CD4-positive, alpha-beta T cell treated with Interferon alpha-2 for 1 hour (primary cell): Measurements from ENCODE around the gene ICE2.
"Not testable (repeated sequence)": the region's sequence is repeated elsewhere in the genome, so short reads cannot be mapped to it uniquely, and the experiment has no call there.

Experiments
- DNase-seq, 2 donors: peaks; one replicate each; pipeline ENCODE4 v3.0.0-alpha.2; 2020 to 2022

ICE2 gene

DNA sequence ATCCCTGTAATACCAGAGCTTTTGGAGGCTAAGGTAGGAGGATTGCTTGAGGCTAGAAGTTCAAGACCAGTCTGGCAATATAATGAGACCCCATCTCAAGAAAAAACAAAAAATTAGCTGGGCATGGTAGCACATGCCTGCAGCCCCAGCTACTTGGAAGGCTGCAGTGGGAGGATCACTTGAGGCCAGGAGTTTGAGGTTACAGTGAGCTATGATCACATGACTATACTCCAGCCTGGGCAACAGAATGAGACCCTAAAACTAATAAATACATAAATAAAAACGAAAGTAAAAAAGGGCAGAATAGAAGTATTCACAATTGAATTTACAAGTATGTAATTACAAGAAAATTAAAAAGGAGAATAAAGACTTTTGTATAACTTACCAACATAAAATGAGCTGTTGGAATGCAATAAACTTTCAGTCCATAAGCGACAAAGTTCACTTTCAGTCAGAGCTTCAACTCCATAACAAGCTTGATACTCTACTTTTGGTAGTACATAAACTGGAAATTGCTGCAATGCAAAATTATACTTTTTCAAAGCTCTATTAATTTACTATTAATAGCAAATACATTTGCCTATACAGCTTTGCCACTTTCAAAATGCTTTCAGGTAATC lies 36.8 kb downstream of the ICE2 start:
- DNase-seq, result no peak

- no peak for DNase-seq
These were observed 37.6 kb downstream of the ICE2 start for GRCh38 chr15:60441331-60441730.

GRCh38 chr15:60438646-60439045 lies 40.3 kb downstream of the ICE2 start:
- DNase-seq, result no peak

DNA sequence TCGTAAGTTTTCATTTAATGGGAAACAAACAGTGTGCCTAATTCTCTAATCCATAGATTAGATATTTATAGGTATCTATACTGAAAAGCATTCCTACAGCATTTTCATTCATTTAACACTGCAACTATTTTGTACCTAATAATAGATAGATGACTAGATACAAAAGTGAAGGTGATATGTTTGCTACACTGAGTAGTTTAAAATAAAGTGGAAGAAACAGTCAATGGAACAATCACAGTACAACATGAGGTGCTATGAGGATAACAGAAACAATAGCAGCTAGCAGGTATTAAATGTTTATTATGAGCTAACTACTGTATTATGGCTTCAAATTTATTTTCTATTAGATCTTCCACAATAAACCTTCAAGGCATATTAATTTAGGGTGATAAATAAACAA lies 50.0 kb downstream of the ICE2 start:
- DNase-seq, result no peak

DNA sequence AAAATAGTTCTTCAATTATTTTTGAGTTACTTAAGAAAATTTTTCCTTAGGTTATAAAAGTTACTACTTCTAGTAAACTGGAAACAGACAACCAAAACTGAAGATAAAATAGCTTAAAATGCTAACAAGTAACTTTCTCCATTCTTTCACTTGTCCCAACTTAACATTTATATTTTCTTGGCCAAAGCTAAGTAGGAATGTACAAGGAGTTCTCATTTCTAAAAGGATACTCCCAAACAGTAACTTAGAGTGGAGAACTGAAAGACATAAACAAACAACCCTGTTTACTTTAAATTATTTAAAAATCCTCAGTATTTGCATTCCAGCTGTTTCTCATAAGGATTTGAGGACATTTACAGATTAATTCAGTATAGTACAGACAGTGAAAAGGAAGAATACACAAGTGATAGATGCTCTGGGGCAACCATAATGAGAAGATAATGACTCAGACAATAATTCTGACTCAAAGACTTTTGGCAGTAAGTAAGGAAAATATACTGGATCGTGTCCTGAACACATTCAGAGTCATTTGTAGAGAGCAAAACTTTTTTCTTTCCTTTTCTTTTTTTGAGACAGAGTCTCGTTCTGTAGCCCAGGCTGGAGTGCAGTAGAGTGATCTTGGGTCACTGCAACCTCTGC lies 52.0 kb downstream of the ICE2 start:
- DNase-seq, result no peak

- no peak for DNase-seq
These were observed 53.5 kb downstream of the ICE2 start for GRCh38 chr15:60425461-60425860.

DNA sequence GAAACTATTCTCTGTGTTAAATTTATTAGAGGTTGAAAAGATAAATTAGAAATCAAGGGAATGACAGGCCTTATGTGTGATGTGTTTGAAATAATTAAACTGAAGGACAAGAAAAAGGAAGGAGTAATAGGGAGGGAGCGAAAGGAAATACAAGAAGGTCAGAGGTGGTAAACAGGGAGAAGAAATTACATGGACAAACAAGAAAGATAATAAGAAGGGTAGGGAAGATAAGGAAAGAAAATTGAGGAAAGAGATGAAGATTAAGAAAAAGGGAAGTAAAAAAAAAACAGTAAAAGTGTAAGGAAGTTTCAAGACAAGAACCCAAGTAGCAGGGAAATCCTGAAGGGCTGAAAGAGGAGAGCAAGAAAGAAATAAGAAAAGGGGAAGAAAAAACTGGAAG lies 54.9 kb downstream of the ICE2 start:
- DNase-seq, result no peak

DNA sequence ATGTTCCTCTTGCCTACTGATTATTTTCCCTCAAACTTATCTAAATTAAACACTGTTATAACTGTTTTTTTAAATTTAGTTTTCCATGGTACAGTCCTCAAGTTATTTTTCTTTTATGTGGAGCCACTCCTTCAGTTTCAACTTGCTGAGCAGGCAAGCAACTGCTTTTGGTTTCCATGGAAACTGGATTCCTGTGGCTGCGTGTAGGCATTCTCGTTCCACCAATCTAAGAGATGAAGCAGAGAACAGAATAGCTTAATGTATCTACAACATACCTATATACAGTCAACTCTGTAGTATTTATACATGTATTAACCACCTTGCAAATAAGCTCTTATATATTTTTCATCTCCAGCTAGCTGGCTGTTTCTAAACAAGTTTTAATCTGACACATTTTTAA lies 55.4 kb downstream of the ICE2 start:
- DNase-seq, result no peak

GRCh38 chr15:60421544-60421943 lies 57.4 kb downstream of the ICE2 start:
- no peak for DNase-seq

GRCh38 chr15:60420203-60420716 lies 58.7 kb downstream of the ICE2 start:
- no peak for DNase-seq

- DNase-seq, result no peak
These were observed 59.2 kb downstream of the ICE2 start for GRCh38 chr15:60419753-60420152.

DNA sequence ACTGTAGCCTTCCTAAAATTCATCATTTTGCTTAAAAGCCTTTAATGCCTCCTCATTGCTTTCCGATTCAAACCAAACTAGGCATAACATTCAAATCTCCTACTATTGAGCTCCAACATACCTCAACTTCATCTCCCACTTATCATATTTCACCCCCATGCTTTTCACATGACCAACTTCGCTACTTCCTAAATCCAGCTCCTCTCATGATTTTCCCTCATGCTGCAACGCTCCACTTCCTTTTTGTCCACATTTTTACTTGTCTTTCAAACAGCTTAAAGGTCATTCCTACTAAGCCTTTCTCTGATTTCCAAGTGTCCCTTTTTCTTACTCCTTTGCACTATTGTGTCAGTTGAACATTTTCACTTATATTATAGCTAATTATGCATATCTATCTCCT lies 60.8 kb downstream of the ICE2 start:
- no peak for DNase-seq

GRCh38 chr15:60417112-60417511 lies 61.8 kb downstream of the ICE2 start:
- DNase-seq, result no peak

DNA sequence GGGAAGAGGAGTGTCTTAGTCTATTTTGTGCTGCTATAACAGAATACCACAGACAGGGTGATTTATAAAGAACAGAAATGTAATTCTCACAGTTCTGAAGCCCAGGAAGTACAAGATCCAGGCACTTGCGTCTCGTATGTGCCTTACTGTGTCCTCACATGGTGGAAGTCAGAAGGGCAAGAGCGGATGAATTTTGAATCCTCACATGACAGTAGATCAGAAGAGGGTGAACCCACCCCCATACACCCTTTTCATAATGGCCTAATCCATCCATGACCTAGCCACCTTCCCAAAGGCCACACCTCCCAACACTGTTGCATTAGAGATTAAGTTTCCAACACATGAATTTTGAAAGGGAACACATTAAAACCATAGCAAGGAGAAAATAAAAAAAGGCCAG lies 62.5 kb downstream of the ICE2 start:
- no peak for DNase-seq

GRCh38 chr15:60414016-60414682 lies 64.8 kb downstream of the ICE2 start:
- DNase-seq, result no peak

DNA sequence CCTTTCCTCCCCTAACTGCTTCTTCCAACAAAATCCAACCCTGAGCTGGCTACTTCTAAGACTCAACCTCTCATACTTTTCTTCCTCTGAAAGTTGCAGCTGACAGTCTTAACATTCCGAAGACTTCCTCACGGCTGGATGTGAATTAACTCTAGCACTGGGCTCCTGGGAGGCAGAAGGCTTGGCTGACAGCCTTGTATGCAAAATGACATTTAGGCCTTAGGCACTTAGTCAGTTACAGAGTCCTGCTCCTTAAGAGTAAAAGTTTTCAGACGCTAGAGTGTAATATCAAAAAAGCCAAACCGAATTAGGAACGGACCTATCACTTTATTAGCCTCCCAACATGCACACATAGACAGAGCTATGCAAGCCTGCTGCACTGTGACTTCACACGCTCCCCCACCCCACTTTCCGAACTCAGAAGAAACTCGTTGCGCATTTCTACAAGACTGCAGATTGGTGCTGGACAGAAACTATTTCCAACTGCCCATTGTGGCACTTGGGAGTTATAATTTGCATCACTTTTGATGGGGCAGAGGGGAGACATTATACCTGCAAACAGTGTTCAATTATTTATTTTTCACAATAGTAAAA lies 65.6 kb downstream of the ICE2 start:
- no peak for DNase-seq

DNA sequence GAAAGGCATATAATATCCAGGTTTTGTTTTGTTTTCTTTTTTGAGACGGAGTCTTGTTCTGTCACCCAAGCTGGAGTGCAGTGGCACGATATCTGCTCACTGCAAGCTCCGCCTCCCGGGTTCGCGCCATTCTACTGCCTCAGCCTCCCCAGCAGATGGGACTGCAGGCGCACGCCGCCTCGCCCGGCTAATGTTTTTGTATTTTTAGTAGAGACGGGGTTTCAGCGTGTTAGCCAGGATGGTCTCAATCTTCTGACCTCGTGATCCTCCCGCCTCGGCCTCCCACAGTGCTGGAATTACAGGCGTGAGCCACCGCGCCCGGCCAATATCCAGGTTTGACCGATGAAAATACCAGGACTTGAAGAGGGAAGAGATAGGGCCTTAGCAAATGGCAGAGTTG lies 66.1 kb downstream of the ICE2 start:
- not testable (repeated sequence) for DNase-seq

DNA sequence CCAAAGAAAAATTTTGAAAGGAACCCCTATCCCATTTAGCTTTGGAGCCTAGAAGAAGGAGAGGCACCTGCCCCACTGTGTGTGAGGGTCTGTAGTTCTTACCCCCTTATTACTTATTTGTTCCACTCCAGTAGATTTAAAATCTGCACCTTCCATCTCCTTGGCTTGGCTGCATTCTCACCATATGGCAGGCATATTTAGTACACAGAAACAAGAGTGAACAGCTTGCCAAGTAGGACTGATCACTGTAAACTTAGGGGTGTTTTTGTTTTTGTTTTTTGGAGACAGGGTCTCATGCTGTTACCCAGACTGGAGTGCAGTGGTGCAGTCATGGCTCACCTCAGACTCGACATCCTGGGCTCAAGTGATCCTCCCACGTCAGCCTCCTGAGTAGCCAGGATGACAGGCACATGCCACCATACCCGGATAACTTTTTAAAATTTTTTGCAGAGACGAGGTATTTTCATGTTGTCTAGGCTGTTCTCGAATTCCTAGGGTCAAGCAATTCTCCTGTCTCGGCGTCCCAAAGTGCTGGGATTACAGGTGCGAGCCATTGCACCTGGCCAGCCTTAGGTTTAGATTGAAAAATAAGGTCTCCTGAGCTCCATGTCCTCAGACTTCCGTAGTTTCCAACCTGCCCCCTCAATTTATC lies 67.0 kb downstream of the ICE2 start:
- no peak for DNase-seq

DNA sequence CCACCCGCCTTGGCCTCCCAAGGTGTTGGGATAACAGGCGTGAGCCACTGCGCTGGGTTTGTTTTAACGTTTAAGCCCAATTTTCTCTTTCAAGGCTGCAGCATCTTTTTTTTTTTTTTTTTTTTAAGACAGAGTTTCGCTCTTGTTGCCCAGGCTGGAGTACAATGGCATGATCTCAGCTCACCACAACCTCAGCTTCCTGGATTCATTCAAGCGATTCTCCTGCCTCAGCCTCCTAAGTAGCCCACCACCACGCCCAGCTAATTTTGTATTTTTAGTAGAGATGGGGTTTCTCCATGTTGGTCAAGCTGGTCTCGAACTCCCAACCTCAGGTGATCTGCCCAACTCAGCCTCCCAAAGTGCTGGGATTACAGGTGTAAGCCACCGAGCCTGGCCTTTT lies 68.6 kb downstream of the ICE2 start:
- not testable (repeated sequence) for DNase-seq

DNA sequence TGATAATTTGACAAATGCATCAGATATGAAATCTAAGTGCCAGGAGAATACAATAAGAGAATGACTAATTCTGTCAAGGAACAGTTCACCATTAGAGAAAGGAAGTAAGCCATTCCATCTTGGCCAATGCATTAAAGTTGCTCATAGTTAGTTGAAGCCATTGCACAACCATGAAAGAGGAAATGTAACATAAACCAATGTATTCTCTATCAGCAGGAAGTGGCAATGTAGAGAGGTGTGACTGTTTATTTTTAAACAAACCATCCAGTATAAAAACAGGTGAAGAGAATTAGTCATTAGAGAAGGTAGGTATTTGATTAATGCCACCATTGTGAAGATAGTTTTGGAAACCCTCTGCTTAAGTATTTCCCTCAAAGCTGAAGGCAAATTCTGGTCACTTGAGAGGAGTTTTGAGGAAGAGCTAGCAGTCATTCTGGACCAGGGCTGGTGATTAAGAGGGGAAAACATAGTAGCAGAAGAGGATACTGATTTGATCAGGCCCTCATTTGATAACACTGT lies 70.4 kb downstream of the ICE2 start:
- DNase-seq, result peak in 1 of 2 donors; percentile 45

DNA sequence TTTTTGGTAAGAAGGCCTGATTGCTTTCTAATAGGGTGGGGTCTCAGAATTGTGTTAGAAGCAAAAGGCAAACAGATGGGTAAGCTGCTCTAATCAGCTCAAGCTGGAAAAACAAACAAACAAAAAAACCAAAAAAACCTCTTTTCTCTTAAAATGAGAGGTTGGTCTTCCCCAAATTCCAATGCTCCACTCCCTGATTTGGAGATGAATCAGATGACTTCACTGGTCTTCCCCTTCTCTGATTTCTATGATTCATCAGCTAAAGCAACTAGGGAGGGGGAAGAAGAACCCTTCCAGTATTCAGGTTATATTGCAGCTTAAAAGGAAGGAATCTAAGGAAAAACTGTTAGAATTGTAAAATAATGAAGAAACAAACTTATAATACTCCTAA lies 71.5 kb downstream of the ICE2 start:
- no peak for DNase-seq

- no peak for DNase-seq
These were observed 72.2 kb downstream of the ICE2 start for GRCh38 chr15:60406513-60407414.
